Measurements from ENCODE around the gene DDR2. TPM values are rescaled to one million over a fixed set of nuclear protein-coding genes. Genes with fewer than 3 reads are reported as not detected.

The DDR2 gene
- total and polyA plus RNA-seq, 12 donors = 15.1 to 349 (median 233) TPM

DNA sequence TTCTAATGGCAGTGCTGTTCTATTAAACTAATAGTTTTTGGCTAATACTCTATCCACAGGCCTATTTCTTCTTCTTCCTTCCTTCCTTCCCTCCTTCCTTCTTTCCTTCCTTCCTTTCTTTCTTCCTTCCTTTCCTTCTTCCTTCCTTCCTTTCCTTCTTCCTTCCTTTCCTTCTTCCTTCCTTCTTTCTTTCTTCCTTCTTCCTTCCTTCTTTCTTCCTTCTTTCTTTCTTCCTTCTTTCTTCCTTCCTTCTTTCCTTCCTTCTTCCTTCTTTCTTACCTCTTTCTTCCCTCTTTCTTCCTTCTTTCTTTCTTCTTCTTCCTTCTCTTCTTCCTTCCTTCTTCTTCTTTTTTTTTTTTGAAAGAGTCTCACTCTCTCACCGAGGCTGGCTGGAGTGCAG is 197.0 kb downstream of the DDR2 start:
- H3K36me3 ChIP-seq (replicated peaks in 1 of 2) = no peaks in the 10 kb centered on the region
- no peak overlapping the region for H3K4me3 ChIP-seq
- 95 to 100% (median 97%) methylated on average over 1 of the region's 1 CpG for WGBS, 4 donors
- DNase-seq = no peak
- no peak overlapping the region for H3K27ac ChIP-seq
- no peaks in the 10 kb centered on the region for H3K4me1 ChIP-seq (replicated peaks in 1 of 2)
- TF ChIP-seq POLR2A (IDR thresholded peaks at IDR 0.05) = no peak
- TF ChIP-seq, protein P1, sequence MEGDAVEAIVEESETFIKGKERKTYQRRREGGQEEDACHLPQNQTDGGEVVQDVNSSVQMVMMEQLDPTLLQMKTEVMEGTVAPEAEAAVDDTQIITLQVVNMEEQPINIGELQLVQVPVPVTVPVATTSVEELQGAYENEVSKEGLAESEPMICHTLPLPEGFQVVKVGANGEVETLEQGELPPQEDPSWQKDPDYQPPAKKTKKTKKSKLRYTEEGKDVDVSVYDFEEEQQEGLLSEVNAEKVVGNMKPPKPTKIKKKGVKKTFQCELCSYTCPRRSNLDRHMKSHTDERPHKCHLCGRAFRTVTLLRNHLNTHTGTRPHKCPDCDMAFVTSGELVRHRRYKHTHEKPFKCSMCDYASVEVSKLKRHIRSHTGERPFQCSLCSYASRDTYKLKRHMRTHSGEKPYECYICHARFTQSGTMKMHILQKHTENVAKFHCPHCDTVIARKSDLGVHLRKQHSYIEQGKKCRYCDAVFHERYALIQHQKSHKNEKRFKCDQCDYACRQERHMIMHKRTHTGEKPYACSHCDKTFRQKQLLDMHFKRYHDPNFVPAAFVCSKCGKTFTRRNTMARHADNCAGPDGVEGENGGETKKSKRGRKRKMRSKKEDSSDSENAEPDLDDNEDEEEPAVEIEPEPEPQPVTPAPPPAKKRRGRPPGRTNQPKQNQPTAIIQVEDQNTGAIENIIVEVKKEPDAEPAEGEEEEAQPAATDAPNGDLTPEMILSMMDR (IDR thresholded peaks at IDR 0.05) = no peak
- intact Hi-C loops (cut with DNase I) = no loop called here
- H3K9me3 ChIP-seq (replicated peaks in 1 of 3) = no peaks in the 10 kb centered on the region
- H3K27me3 ChIP-seq = no peaks in the 10 kb centered on the region

DNA sequence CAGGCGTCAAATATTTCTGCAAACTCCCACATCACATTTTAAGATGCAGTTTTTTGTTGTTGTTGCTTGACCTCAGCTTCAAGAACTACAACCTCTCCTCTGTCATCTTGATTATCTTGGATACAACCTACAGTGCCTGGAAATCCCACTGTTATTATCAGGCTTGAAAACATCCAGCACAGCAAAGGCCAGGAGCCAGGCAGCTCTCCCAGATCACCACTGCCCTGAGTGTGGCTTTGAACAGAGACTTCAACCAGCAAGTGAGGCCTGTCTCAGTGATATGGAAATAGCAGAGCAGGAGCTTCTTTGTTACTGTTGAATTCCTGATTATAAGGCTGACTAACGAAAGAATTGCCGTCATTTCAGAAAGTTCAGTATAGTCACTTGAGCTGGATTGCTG is 200.2 kb downstream of the DDR2 start:
- no peak overlapping the region for H3K4me3 ChIP-seq
- WGBS, 4 donors = 51 to 87% (median 64%) methylated on average over 3 of the region's 3 CpGs
- H3K27me3 ChIP-seq = no peaks in the 10 kb centered on the region
- H3K36me3 ChIP-seq (replicated peaks in 1 of 2) = no peaks in the 10 kb centered on the region
- no peak overlapping the region for H3K27ac ChIP-seq
- intact Hi-C loops (cut with DNase I) = no loop called here
- TF ChIP-seq, protein P1 (IDR thresholded peaks at IDR 0.05) = no peak
- no peak for TF ChIP-seq POLR2A (IDR thresholded peaks at IDR 0.05)
- no peak for DNase-seq
- no peaks in the 10 kb centered on the region for H3K4me1 ChIP-seq (replicated peaks in 1 of 2)
- no peaks in the 10 kb centered on the region for H3K9me3 ChIP-seq (replicated peaks in 1 of 3)

DNA sequence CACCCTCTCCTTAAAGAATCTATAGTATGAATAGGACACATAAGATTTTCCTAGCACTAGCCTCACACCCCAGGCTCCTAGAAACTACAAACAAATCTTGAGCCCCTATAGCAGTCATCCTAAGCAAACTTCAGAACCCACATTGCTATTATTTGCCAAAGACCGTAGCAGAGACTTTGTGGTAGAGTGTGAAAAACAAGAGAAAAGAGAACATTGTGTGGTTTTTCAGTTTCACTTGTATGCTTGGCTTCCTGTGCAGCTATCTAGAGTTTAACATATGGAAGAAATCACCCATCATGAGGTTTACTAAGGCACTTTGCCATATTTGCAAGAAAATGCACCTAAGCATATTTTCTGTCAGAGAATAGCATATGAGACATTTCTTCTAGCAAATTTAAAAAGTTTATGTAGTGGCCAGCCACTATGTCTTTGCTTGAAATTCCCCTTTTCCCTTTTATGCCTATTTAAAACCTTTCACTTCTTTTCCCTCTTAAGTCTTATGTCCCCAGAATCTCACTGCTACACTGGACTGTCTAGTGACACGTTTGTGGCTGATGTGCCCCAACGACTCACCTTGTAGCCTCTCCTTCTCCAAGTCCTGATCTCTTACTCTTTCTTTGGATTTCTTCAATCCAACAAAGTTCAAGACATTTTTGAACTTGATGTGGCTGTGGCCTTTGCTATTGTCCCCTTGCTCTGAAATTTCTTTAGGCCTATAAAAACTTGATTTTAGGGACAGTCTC is 203.1 kb downstream of the DDR2 start:
- no peaks in the 10 kb centered on the region for H3K4me1 ChIP-seq (replicated peaks in 1 of 2)
- H3K9me3 ChIP-seq (replicated peaks in 1 of 3) = peaks cover 0 to 8% (median 0%) of the 10 kb centered on the region in 3 donors
- no peaks in the 10 kb centered on the region for H3K36me3 ChIP-seq (replicated peaks in 1 of 2)
- TF ChIP-seq, protein P1 (IDR thresholded peaks at IDR 0.05) = no peak
- TF ChIP-seq POLR2A (IDR thresholded peaks at IDR 0.05) = no peak
- no peak overlapping the region for H3K4me3 ChIP-seq
- H3K27me3 ChIP-seq = no peaks in the 10 kb centered on the region
- WGBS, 4 donors = 48 to 70% (median 60%) methylated on average over 3 of the region's 3 CpGs
- no peak for DNase-seq
- intact Hi-C loops (cut with DNase I) = no loop called here
- H3K27ac ChIP-seq = no peak overlapping the region

Small RNA genes within 50 kb of the gene (small RNA-seq; reads per million reads assigned to genes)
- 0 reads per million in 2 donors for gene RN7SL861P

Other genes with a start within 250 kb of the DDR2 start
- under 1 TPM in 2 of 9 donors, not detected in 7; 0.11 to 0.13 TPM for gene SH2D1B, start 220.3 kb upstream of the DDR2 start, total RNA-seq
- gene SH2D1B, start 220.3 kb upstream of the DDR2 start, polyA plus RNA-seq = under 1 TPM in 1 of 3 donors, not detected in 2; 0.08 TPM
- 10 to 100 TPM; 46.0 to 81.6 (median 58.8) TPM for gene UHMK1, start 134.6 kb upstream of the DDR2 start, total RNA-seq
- gene UHMK1, start 134.6 kb upstream of the DDR2 start, polyA plus RNA-seq = 10 to 100 TPM in 2 of 3 donors, 1 to 10 TPM in 1; 9.5 to 48.4 (median 12.0) TPM
- 100 to 1,000 TPM in 2 of 9 donors, 10 to 100 TPM in 7; 43.6 to 108 (median 71.3) TPM for gene UAP1, start 70.7 kb upstream of the DDR2 start, total RNA-seq
- 100 to 1,000 TPM in 1 of 3 donors, 10 to 100 TPM in 2; 61.8 to 119 (median 82.5) TPM for gene UAP1, start 70.7 kb upstream of the DDR2 start, polyA plus RNA-seq
- 100 to 1,000 TPM in 1 of 9 donors, 10 to 100 TPM in 8; 20.1 to 133 (median 38.7) TPM for gene HSD17B7, start 158.2 kb downstream of the DDR2 start, total RNA-seq
- 10 to 100 TPM; 17.7 to 66.0 (median 40.9) TPM for gene HSD17B7, start 158.2 kb downstream of the DDR2 start, polyA plus RNA-seq
- not detected for gene CCDC190, start 228.7 kb downstream of the DDR2 start, total RNA-seq
- gene CCDC190, start 228.7 kb downstream of the DDR2 start, polyA plus RNA-seq = not detected